ENCODE results near the gene P2RX3.

The P2RX3 gene

DNA sequence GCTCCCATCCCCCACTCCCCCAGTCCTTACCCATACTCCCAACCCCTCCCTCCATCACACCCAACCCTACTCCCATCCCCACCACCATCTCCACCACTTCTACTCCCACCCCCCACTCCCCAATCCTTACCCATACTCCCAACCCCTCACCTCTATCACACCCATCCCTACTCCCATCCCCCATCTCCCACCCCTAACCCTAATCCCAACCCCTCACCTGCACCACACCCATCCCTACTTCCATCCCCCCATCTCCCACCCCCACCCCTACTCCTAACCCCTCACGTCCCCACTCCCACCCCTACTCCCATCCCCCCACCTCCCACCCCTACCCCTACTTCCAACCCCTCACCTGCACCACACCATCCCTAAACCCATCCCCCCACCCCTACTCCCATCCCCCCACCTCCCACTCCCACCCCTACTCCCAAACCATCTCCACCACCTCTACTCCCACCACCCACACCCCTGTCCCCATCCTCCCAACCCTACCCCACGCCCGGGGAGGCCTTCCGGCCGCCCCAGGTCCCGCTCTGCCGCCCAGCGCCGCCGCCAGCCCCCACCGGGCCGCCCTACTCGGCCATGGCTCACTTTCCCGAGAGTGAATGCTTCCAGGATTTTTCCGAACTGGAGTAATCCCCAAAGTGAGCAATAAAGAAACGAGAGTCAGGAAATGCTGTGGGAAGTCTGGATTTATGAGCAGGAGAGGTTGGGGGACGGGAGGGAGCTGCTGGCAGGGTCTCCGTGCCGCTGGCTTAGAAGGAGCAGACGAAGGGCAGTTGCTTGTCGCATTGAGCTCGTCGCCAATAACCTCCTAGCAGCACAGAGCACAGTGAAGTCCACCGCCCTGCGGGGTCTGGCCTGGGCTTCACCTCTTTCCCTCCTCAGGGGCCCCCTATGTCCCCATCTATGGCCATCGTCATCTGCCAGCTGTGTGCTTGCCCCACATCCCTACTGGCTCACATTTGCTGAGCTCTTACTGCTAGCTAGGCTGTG is 38.2 kb downstream of the P2RX3 start:
- Histone ChIP-seq H3K4me1 (ENCODE audit: insufficient read depth, low read length, severe bottlenecking) (no peaks in the 10 kb centered on the region), H3F3A (ENCODE audit: insufficient read depth, low read length) (no peaks in the 10 kb centered on the region), H3K9me2 (ENCODE audit: low read depth, low read length) (no peaks in the 10 kb centered on the region), H3K79me2 (ENCODE audit: insufficient read depth, low read length) (no peaks in the 10 kb centered on the region), H4K20me1 (ENCODE audit: insufficient read depth, low read length) (no peaks in the 10 kb centered on the region), H3K9ac (ENCODE audit: low read length) (no peak overlapping the region), H2AFZ (ENCODE audit: low read length) (no peak overlapping the region), H3K36me3 (ENCODE audit: insufficient read depth, low read length) (no peaks in the 10 kb centered on the region), H3K9me3 (ENCODE audit: low read length) (no peaks in the 10 kb centered on the region), H3K27me3 (ENCODE audit: insufficient read depth, low read length) (no peaks in the 10 kb centered on the region; the same call in 1 of the 2 replicates), H3K4me3 (ENCODE audit: low read depth, low read length, poor library complexity, severe bottlenecking) (no peak overlapping the region), H3K27ac (ENCODE audit: low read depth, low read length, poor library complexity, severe bottlenecking) (no peak overlapping the region), H3K4me2 (ENCODE audit: low read length) (no peak overlapping the region)
- TF ChIP-seq EZH2 (IDR thresholded peaks at IDR 0.05; ENCODE audit: borderline replicate concordance, low read length), result no peak
- TF ChIP-seq, protein P1, sequence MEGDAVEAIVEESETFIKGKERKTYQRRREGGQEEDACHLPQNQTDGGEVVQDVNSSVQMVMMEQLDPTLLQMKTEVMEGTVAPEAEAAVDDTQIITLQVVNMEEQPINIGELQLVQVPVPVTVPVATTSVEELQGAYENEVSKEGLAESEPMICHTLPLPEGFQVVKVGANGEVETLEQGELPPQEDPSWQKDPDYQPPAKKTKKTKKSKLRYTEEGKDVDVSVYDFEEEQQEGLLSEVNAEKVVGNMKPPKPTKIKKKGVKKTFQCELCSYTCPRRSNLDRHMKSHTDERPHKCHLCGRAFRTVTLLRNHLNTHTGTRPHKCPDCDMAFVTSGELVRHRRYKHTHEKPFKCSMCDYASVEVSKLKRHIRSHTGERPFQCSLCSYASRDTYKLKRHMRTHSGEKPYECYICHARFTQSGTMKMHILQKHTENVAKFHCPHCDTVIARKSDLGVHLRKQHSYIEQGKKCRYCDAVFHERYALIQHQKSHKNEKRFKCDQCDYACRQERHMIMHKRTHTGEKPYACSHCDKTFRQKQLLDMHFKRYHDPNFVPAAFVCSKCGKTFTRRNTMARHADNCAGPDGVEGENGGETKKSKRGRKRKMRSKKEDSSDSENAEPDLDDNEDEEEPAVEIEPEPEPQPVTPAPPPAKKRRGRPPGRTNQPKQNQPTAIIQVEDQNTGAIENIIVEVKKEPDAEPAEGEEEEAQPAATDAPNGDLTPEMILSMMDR (IDR thresholded peaks at IDR 0.05; ENCODE audit: low read length), result no peak

DNA sequence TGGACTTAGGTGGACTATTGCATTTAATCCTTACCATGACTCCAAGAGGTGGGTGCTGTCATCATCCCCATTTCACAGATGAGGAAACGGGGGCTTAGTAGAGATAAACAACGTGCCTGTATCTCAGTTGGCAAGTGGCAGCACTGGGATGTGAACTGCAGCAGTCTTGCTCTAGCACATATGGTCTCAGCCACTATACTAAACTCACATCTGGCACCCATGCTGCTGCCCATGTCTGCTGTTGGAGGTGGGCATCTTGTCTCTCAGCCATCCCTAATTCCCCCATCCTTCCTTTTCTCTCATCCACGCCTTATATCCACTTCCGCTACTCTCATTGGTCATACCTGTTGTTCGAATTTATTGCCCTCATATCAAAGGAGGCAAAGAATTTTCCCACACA is 39.0 kb downstream of the P2RX3 start:
- Histone ChIP-seq H3K9me3 (ENCODE audit: low read length) (no peaks in the 10 kb centered on the region), H3K9ac (ENCODE audit: low read length) (no peak overlapping the region), H3K4me2 (ENCODE audit: low read length) (no peak overlapping the region), H3F3A (ENCODE audit: insufficient read depth, low read length) (no peaks in the 10 kb centered on the region), H3K27ac (ENCODE audit: low read depth, low read length, poor library complexity, severe bottlenecking) (no peak overlapping the region), H3K79me2 (ENCODE audit: insufficient read depth, low read length) (no peaks in the 10 kb centered on the region), H3K36me3 (ENCODE audit: insufficient read depth, low read length) (no peaks in the 10 kb centered on the region), H3K4me3 (ENCODE audit: low read depth, low read length, poor library complexity, severe bottlenecking) (no peak overlapping the region), H3K4me1 (ENCODE audit: insufficient read depth, low read length, severe bottlenecking) (no peaks in the 10 kb centered on the region), H2AFZ (ENCODE audit: low read length) (no peak overlapping the region), H3K9me2 (ENCODE audit: low read depth, low read length) (no peaks in the 10 kb centered on the region), H4K20me1 (ENCODE audit: insufficient read depth, low read length) (no peaks in the 10 kb centered on the region), H3K27me3 (ENCODE audit: insufficient read depth, low read length) (no peaks in the 10 kb centered on the region; the same call in 1 of the 2 replicates)
- no peak for TF ChIP-seq EZH2 (IDR thresholded peaks at IDR 0.05; ENCODE audit: borderline replicate concordance, low read length)
- TF ChIP-seq, protein P1 (IDR thresholded peaks at IDR 0.05; ENCODE audit: low read length), result no peak

DNA sequence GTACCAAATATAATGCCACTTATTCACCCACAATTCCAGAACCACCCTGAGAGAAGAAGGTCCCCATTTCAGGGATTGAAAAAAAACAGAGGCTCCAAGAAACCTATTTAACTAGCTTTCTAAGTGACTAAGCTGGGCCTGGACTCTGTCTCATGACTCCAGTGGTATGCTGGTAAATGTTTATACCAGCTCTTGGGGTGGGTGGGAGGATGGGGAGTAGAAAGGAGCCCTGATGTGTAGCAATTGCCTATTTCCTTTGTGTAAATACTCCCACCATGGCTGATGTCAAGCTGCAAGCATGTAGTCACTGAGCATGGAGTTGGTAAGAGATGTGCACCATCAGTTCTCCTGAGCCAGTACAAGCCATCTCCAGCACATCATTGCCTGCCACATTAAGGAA is 40.0 kb downstream of the P2RX3 start:
- Histone ChIP-seq H3F3A (ENCODE audit: insufficient read depth, low read length) (no peaks in the 10 kb centered on the region), H3K79me2 (ENCODE audit: insufficient read depth, low read length) (no peaks in the 10 kb centered on the region), H3K27ac (ENCODE audit: low read depth, low read length, poor library complexity, severe bottlenecking) (no peak overlapping the region), H3K4me2 (ENCODE audit: low read length) (no peak overlapping the region), H3K36me3 (ENCODE audit: insufficient read depth, low read length) (no peaks in the 10 kb centered on the region), H4K20me1 (ENCODE audit: insufficient read depth, low read length) (no peaks in the 10 kb centered on the region), H3K9me3 (ENCODE audit: low read length) (no peaks in the 10 kb centered on the region), H3K9me2 (ENCODE audit: low read depth, low read length) (no peaks in the 10 kb centered on the region), H3K27me3 (ENCODE audit: insufficient read depth, low read length) (no peaks in the 10 kb centered on the region; the same call in 1 of the 2 replicates), H3K4me3 (ENCODE audit: low read depth, low read length, poor library complexity, severe bottlenecking) (no peak overlapping the region), H2AFZ (ENCODE audit: low read length) (no peak overlapping the region), H3K9ac (ENCODE audit: low read length) (no peak overlapping the region), H3K4me1 (ENCODE audit: insufficient read depth, low read length, severe bottlenecking) (no peaks in the 10 kb centered on the region)
- TF ChIP-seq, protein P1 (IDR thresholded peaks at IDR 0.05; ENCODE audit: low read length), result no peak
